Measurements from ENCODE around the gene CAPRIN1.

DNA sequence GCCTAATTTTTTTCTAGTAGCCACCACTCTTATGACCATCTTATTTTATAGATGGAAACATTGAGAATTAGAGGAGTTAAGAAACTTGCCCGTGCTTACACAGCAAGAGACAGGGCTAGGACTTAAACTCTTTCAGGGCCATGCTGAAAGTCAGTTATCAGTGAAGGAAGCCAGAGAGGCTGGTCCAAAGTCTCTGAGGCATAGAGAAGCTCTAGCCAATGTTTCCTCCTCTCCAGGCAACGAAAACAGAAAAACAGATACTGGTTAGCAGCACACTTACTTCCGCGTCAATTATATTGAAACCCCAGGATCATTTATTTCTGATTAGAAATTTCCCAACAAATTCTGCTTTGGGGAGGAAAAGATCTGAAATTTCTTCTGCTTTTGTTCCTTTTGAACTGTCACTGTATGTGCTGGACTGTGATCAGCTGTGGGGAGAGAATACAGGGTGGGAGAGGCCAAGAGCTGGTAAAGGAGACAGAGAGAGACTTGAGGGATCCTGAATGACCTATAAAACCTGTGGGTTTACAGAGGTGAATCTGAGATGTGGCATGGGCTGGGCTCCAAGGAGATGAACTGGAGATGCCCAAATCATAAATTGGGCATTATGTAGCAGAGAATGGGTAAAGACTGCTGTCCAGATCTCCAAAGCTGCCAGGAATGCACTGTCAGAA lies 37.5 kb upstream of the CAPRIN1 start:
- no peak for TF ChIP-seq POLR2A (IDR thresholded peaks at IDR 0.05)
- TF ChIP-seq, protein P1, sequence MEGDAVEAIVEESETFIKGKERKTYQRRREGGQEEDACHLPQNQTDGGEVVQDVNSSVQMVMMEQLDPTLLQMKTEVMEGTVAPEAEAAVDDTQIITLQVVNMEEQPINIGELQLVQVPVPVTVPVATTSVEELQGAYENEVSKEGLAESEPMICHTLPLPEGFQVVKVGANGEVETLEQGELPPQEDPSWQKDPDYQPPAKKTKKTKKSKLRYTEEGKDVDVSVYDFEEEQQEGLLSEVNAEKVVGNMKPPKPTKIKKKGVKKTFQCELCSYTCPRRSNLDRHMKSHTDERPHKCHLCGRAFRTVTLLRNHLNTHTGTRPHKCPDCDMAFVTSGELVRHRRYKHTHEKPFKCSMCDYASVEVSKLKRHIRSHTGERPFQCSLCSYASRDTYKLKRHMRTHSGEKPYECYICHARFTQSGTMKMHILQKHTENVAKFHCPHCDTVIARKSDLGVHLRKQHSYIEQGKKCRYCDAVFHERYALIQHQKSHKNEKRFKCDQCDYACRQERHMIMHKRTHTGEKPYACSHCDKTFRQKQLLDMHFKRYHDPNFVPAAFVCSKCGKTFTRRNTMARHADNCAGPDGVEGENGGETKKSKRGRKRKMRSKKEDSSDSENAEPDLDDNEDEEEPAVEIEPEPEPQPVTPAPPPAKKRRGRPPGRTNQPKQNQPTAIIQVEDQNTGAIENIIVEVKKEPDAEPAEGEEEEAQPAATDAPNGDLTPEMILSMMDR (IDR thresholded peaks at IDR 0.05): no peak
- no peak for TF ChIP-seq POLR2AphosphoS5 (IDR thresholded peaks at IDR 0.05)
